HTERT RPE-1 (cell line): ENCODE data around the gene LARP4B.

Experiments used
- in situ Hi-C: fragments of 300-500 bp; cut with MboI; formaldehyde crosslinking; loops from 4 replicates; pipeline ENCODE4 v1.14.3; 2020; ENCODE audit warnings: low sequenced_read_pairs

The LARP4B gene

GRCh38 chr10:931326-932318, at the start of gene LARP4B:
Gene LARP4B (minus strand): TSS chr10:931705. CDS start chr10:885721, 45,984 bp downstream.
- in situ Hi-C loops: no loop called here

- in situ Hi-C loops: no loop called here
These were observed 49.1 kb upstream of the LARP4B start for GRCh38 chr10:980468-981093.

- in situ Hi-C loops: no loop called here
These were observed 47.4 kb upstream of the LARP4B start for GRCh38 chr10:978826-979421.

- in situ Hi-C loops: no loop called here
These were observed 44.8 kb upstream of the LARP4B start for GRCh38 chr10:976316-976715.

GRCh38 chr10:974785-975074, 43.2 kb upstream of the LARP4B start:
- in situ Hi-C loops: no loop called here

- in situ Hi-C loops: no loop called here
These were observed 42.7 kb upstream of the LARP4B start for GRCh38 chr10:974038-974784.

GRCh38 chr10:972763-973162, 41.3 kb upstream of the LARP4B start:
- in situ Hi-C loops: no loop called here

- in situ Hi-C loops: no loop called here
These were observed 40.1 kb upstream of the LARP4B start for GRCh38 chr10:971613-972012.

GRCh38 chr10:971150-971542, 39.6 kb upstream of the LARP4B start:
- in situ Hi-C loops: no loop called here

- in situ Hi-C loops: no loop called here
These were observed 39.0 kb upstream of the LARP4B start for GRCh38 chr10:970311-971149.

GRCh38 chr10:969473-970150, 38.1 kb upstream of the LARP4B start:
- in situ Hi-C loops: no loop called here

- in situ Hi-C loops: no loop called here
These were observed 37.2 kb upstream of the LARP4B start for GRCh38 chr10:968546-969199.

- in situ Hi-C loops: no loop called here
These were observed 35.1 kb upstream of the LARP4B start for GRCh38 chr10:966466-967235.

GRCh38 chr10:964988-965417, 33.5 kb upstream of the LARP4B start:
- in situ Hi-C loops: no loop called here

- in situ Hi-C loops: no loop called here
These were observed 32.9 kb upstream of the LARP4B start for GRCh38 chr10:964321-964987.

- in situ Hi-C loops: no loop called here
These were observed 32.1 kb upstream of the LARP4B start for GRCh38 chr10:963655-964054.

- in situ Hi-C loops: no loop called here
These were observed 31.7 kb upstream of the LARP4B start for GRCh38 chr10:963186-963585.

GRCh38 chr10:962342-962741, 30.8 kb upstream of the LARP4B start:
- in situ Hi-C loops: no loop called here
